T-helper 22 cell (primary cell): Measurements from ENCODE around the gene CREBL2.
"Not testable (repeated sequence)": the region's sequence is repeated elsewhere in the genome, so short reads cannot be mapped to it uniquely, and the experiment has no call there.

Experiments used
- DNase-seq: peaks from one replicate; pipeline ENCODE4 v3.0.0-alpha.2; 2020; ENCODE audit warnings: low read depth

CREBL2 gene

DNA sequence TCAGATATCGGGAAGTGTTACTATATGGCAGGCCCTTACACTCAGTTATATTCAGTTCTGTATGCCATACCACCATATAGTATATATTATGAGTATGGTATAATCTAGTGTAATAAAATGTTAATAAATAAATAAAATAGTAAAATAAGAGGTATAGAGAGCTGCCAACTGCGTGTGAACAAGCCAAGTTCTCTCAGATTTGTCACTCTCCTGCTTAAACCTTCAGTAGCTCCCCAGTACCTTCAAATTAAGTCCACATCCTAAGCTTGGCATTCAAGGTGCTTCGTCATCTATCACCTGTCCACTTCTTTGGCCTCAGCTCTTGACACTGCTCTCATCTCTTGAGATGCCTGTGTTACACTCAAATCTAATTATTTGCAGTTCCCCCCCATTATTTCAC, 12.8 kb upstream of the CREBL2 start:
- DNase-seq = no peak

DNA sequence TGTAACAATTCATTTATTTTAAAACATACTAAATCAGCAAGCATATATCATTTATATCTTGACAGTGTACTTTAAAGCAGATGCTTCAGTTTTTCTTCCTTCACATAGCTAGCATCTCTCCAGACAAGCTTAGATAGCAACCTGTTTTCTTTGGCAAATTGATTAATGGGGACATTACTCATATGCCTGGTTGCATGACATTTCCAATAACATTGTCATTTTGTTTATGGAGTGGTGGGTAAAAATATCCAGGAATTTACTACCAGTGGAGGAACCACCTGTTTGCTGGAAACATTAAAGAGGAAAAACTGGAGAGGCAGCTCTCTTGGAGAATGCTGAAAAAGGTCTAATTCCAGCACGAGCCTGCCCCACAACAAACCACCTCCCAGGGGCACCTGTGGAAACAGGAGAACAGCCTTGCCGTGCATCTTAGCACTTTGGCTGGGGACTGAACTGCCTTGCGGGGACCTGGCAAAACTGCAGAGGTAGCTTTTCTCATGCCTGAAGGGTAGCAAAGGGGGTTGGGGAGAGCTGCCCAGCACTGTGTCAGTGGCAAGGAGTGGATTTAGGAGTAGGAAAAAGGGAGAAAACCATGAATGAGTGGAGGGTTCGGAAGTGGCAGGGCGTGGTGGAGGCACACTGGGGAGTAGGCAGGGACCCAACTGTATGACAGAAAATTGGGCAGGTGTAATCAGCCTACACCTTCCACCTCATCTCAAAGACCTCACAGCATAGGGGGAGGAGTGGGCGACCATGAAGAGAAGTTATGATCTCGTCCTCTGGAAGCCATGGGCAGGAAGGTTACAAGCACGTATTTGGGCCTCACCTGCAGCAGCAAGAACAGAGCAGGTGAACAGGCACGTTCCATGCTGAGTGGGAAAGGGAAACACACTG, 11.7 kb upstream of the CREBL2 start:
- no peak for DNase-seq

DNA sequence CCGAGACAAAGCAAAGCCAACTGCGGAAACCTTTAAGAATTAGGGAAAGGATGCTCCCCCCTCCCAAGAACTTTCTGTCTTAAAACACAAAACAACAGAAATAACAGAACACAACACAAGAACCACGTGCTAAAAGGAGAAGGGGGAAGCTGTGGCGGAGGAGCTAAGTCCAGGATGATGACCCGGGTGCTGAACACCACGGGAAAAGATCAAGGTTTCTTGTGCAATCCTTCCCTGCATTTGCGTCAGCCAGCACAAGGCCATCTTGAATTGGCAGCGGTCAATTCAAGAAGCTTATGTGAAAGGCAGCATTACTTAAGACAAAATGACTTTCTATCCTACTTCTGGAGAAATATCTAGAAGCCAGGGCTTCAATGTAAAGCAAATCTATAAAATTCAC, 11.0 kb upstream of the CREBL2 start:
- no peak for DNase-seq

GRCh38 chr12:12604740-12605139, 6.9 kb upstream of the CREBL2 start:
- DNase-seq = no peak

DNA sequence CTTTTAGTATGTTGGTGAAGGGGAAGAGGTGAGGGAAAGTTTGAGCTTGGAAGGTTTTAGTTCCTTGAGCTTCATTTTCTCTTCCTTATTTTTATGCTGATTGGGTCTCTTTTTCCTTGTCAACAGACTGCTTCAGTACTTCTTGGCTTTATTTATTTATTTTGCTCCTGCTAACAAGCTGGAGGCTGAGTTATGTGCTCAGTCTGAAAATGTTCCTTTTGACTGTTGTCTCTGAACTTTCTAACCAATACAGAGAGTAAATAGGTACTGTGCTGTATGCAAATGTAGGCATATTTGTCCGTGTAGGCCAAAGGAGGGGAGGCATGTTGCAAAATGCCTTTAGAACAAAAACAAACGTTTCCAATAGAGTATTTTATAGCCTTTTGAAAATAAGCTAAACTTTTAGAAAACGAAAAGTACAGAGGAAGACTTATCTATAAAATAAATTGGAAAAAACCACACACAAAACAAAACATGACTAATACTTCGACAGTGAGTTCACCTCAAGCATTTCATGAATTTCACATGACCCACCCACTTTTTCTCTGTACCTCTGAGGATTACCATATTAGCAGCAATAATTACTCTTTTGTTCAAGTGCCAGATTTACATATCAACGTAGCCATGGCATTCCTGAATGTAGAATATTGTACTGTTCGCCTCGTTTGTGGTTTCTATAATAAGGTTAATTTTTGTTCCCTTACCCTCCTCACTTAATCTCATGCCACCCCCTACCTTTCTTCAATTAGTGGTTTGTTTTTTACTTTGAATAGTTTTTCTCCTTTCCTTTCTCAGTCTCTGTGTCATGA, 4.7 kb upstream of the CREBL2 start:
- DNase-seq = no peak

DNA sequence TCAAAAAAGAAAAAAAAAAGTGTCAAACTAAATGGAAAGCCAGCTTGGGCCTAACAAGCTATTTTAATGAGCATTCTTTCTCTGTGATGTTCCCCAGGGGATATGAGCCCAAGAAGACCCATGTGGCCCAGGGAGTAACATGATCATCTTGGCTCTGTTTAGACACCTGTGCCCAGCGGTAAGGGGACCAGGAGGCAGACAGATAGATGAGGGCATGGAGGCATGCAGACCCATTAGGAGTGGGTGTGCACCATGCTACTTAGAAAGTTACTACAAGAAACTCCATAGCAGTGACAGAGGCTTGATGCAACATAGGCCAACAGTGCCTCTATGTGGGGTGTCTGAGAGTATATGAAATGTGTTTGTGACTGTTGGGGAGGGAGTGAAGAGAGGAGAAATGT, 3.1 kb upstream of the CREBL2 start:
- no peak for DNase-seq

DNA sequence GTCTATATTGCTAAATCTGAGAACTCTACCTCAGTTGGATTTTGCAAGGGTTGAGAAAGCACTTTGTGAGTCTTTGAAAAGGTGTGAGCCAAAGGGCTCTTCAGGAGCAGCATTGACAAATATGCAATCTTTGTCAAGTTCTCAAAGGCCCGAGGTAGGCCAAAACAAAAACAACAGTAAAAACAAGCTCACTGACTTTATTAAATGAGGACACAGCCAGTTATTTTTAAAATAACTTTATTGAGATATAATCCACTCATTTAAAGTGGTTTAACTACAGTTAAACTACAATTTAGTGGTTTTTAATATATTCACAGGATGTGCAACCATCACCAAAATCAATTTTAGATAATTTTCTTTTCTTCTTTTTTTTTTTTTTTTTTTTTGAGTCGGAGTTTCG, 2.0 kb upstream of the CREBL2 start:
- no peak for DNase-seq

DNA sequence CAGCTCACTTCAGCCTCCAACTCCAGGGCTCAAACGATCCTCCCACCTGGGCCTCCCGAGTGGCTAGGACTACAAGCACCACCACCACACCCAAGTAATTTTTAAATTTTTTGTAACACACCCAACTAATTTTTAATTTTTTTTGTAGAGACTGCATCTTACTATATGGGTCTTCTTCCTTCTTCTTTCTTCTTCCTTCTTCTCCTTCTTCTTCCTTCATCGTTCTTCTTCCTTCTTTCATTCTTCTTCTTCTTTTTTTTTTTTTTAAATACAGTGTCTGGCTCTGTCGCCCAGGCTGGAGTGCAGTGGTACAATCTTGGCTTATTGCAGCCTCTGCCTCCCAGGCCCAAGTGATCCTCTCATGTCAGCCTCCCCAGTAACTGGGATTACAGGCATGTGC, 965 bp upstream of the CREBL2 start:
- no peak for DNase-seq

DNA sequence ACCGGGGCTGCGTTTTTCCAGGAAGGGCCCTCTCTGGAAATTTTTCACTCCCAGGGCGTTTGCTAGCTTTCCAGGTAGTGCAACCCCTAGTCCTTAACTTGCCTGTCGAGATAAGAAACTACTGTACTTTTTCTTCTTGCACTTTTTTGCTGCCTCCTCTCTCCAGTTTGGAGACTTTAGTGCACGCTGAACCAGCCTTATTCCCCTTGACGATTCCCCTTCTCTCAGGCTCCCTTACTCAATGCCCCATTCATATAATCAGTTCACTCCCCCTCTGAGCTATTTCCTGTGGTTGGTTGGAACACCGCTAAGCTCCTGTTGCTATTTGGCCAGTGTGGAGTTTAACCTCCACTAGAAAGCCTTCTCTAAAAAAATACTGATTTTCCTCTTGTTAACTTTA, 682 bp downstream of the CREBL2 start:
- peak; percentile 4 for DNase-seq

- DNase-seq = no peak
Measured at GRCh38 chr12:12613344-12613743, 1.7 kb downstream of the CREBL2 start.

DNA sequence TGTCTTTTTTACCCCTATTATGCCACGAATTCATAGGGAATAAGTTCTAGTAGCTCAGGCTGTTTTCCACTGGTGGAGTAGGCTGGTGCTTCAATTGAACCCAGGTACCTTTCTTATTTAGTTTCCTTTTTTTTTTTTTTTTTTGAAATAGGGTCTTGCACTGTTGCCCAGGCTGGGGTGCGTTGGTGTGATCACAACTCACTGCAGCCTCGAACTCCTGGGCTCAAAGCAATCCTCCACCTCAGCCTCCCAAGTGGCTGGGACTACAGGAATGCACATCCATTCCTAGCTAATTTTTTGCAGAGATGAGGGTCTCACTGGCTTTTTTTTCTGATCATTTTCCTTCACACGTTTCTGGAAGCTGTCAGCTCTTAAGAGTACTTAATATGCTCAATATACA, 2.7 kb downstream of the CREBL2 start:
- no peak for DNase-seq

DNA sequence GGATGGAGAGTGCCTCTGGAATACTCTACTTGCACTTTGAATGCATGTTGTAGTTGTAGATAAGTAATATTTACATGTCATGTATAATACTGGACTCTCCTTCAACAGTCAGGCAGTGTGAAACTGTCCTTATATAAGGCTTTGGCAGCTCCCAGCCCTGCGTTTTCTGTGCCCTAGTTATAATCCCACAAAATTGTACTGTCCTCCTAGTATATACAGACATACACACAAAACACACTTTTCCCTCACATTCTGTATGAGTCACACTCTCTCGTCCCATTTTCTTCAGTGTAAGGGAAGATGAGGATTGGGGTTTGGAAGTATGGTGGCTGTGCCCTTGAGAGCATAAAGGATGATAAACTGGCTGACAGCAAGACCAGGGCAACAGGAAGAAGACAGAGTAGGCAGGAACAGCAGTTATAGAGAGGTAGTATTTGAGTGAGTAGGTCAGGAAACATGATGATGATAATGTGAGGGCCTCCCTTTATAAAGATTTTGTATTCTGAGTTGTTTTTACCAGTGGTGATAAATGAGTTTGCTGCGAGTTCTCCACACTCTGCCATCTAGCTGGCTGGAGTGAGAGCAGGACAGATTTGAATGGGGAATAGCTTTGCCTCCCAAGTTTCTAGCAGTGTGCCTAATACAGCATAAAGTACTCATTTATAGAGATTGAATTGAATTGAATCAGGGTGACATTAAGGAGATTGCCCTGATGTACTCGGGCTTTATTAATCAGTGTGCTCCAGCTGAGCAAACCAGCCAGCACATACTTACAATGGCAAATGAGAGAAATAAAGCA, 5.0 kb downstream of the CREBL2 start:
- DNase-seq = no peak

DNA sequence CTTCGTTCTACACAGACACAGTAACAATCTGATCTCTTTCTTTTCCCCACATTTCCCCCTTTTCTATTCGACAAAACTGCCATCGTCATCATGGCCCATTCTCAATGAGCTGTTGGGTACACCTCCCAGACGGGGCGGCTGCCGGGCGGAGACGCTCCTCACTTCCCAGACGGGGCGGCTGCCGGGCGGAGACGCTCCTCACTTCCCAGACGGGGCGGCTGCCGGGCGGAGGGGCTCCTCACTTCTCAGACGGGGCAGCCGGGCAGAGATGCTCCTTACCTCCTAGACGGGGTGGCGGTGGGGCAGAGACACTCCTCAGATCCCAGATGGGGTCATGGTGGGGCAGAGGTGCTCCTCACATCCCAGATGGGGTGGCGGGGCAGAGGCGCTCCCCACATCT, 6.4 kb downstream of the CREBL2 start:
- not testable (repeated sequence) for DNase-seq

DNA sequence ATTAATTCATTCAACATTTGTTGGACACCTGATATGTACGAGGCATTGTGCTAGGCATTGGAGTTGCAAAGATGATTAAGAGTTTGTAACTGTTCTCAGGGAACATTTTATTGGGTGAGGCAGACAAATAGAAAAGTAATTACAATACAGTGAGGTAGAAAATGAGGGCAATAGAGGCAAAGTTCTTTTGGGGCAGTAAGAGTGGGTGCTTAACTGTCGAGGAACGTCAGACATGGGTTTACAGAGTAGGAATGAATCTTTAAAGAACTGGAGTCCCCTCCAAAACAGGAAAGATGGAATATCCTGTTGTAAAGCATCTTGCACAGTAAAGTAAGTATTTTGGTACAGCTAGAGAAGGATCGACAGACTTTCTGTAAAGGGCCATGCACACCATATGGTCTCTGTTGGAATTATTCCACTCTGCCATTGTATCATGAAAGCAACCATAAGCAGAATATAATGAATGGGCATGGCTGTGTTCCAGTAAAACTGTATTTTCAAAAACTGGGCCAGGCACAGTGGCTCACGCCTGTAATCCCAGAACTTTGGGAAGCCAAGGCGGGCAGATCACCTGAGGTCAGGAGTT, 9.1 kb downstream of the CREBL2 start:
- no peak for DNase-seq

DNA sequence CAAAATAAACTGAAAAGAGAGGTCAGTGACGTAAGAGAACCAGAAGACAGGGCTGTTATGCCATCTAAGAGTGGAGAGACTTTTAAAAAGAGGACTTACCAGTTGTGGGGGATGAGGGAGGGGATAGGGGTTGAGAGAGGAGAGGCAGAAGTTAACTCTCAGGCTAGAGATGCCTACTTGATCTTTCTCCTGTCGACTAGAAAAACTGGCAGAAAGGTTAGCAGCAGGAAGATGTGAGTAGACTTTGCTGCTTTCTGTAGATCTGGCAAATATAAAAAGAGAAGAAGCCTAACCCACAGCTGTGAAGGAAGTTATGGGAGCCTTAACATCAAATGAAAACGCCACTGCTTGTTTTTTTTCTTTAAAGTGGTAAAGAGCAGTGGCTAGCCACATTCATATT, 10.7 kb downstream of the CREBL2 start:
- DNase-seq = peak; percentile 4

- DNase-seq = no peak
Measured at GRCh38 chr12:12624498-12624992, 12.9 kb downstream of the CREBL2 start.

- DNase-seq = no peak
Measured at GRCh38 chr12:12626471-12626870, 14.8 kb downstream of the CREBL2 start.

GRCh38 chr12:12627308-12627827, 15.7 kb downstream of the CREBL2 start:
- DNase-seq = no peak

DNA sequence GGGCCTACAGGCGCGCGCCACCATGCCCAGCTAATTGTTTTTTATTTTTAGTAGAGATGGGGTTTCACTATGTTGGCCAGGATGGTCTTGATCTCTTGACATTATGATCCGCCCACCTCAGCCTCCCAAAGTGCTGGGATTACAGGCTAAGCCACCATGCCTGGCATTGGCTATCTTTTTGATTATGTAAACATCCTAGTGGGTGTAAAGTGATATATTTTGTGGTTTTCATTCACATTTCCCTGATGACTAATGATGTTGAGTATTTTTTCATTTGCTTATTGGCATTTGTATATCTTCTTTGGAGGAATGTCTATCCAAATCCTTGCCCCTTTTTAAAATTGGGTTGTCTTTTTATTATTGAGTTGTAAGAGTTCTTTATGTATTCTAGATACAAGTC, 16.3 kb downstream of the CREBL2 start:
- DNase-seq = no peak

GRCh38 chr12:12630850-12631249, 19.2 kb downstream of the CREBL2 start:
- no peak for DNase-seq

DNA sequence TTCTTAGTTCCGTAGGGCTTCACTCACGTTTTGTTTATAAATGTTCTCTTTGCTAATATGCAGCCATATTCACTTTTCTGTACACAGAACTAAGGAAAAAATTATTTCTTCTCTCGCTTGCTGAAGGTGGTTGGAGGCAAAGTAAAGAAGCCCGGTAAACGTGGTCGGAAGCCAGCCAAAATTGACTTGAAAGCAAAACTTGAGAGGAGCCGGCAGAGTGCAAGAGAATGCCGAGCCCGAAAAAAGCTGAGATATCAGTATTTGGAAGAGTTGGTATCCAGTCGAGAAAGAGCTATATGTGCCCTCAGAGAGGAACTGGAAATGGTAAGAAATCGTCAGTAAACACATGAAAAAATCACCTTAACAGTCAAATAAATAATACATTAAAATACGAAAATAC, 24.0 kb downstream of the CREBL2 start:
- no peak for DNase-seq

GRCh38 chr12:12636641-12637040, 25.0 kb downstream of the CREBL2 start:
- DNase-seq = no peak
